SK-N-SH (cell line): ENCODE measurements around the gene FIZ1.

Experiments
- FOXJ3 ChIP-seq: sonication (generic); formaldehyde crosslinking; IDR thresholded peaks from 2 replicates; pipeline ENCODE4 v1.5.1; 2020; ENCODE audit warnings: mild to moderate bottlenecking, missing genetic modification reagents
- GATA2 ChIP-seq: sonication (generic); formaldehyde crosslinking; IDR thresholded peaks from 2 replicates; pipeline ENCODE4 v1.5.0; 2020; ENCODE audit warnings: mild to moderate bottlenecking, missing genetic modification reagents
- POLR2AphosphoS5 ChIP-seq: IDR thresholded peaks from 2 replicates; pipeline ENCODE4 v1.6.1; 2012; ENCODE audit warnings: low read depth, low read length
- RCOR1 ChIP-seq: fragments of 150-350 bp; IDR thresholded peaks from 2 replicates; pipeline ENCODE4 v1.6.1; 2017; ENCODE audit warnings: antibody characterized with exemption, low read length
- TEAD4 ChIP-seq: IDR thresholded peaks from 2 replicates; pipeline ENCODE4 v1.4.0; 2012; ENCODE audit warnings: mild to moderate bottlenecking, borderline replicate concordance; ENCODE audit not compliant: insufficient read depth
- YY1 ChIP-seq: IDR thresholded peaks from 2 replicates; pipeline ENCODE4 v1.4.0; 2012; ENCODE audit warnings: low read depth, mild to moderate bottlenecking
- TF ChIP-seq, protein P1 (sequence below): fragments of 200-600 bp; sonication (generic); IDR thresholded peaks from 2 replicates; pipeline ENCODE4 v1.6.1; 2017; ENCODE audit warnings: antibody characterized with exemption, mild to moderate bottlenecking, moderate library complexity
- TF ChIP-seq, protein P2 (sequence below): IDR thresholded peaks from 2 replicates; pipeline ENCODE4 v1.4.0; 2012; ENCODE audit warnings: low read depth
- TF ChIP-seq, protein P3 (sequence below): IDR thresholded peaks from 2 replicates; pipeline ENCODE4 v1.6.1; 2012; ENCODE audit warnings: mild to moderate bottlenecking, low read depth, low read length, moderate library complexity

DNA sequence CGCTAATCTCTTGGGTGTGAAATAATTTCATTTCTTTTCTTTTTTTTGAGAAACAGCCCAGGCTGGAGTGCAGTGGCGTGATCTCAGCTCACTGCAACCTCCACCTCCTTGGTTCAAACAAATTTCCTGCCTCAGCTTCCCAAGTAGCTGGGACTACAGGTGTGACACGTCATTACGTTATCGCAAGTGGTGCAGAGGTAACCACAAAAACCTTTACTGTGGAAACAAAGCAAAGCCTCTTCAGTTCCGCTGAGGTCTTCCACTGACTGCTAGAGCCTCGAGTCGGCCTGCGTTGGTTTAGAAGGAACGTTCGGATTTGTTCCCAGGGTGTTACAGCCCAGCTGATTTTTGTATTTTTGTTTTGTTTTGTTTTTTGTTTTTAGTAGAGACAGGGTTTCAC is 27.0 kb upstream of the FIZ1 start:
- no peak for TF ChIP-seq FOXJ3
- TF ChIP-seq, protein P1, sequence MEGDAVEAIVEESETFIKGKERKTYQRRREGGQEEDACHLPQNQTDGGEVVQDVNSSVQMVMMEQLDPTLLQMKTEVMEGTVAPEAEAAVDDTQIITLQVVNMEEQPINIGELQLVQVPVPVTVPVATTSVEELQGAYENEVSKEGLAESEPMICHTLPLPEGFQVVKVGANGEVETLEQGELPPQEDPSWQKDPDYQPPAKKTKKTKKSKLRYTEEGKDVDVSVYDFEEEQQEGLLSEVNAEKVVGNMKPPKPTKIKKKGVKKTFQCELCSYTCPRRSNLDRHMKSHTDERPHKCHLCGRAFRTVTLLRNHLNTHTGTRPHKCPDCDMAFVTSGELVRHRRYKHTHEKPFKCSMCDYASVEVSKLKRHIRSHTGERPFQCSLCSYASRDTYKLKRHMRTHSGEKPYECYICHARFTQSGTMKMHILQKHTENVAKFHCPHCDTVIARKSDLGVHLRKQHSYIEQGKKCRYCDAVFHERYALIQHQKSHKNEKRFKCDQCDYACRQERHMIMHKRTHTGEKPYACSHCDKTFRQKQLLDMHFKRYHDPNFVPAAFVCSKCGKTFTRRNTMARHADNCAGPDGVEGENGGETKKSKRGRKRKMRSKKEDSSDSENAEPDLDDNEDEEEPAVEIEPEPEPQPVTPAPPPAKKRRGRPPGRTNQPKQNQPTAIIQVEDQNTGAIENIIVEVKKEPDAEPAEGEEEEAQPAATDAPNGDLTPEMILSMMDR = no peak
- no peak for TF ChIP-seq RCOR1
- TF ChIP-seq YY1 = no peak
- TF ChIP-seq, protein P2, sequence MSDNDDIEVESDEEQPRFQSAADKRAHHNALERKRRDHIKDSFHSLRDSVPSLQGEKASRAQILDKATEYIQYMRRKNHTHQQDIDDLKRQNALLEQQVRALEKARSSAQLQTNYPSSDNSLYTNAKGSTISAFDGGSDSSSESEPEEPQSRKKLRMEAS = no peak
- TF ChIP-seq GATA2 = no peak
- no peak for TF ChIP-seq TEAD4
- TF ChIP-seq, protein P3, sequence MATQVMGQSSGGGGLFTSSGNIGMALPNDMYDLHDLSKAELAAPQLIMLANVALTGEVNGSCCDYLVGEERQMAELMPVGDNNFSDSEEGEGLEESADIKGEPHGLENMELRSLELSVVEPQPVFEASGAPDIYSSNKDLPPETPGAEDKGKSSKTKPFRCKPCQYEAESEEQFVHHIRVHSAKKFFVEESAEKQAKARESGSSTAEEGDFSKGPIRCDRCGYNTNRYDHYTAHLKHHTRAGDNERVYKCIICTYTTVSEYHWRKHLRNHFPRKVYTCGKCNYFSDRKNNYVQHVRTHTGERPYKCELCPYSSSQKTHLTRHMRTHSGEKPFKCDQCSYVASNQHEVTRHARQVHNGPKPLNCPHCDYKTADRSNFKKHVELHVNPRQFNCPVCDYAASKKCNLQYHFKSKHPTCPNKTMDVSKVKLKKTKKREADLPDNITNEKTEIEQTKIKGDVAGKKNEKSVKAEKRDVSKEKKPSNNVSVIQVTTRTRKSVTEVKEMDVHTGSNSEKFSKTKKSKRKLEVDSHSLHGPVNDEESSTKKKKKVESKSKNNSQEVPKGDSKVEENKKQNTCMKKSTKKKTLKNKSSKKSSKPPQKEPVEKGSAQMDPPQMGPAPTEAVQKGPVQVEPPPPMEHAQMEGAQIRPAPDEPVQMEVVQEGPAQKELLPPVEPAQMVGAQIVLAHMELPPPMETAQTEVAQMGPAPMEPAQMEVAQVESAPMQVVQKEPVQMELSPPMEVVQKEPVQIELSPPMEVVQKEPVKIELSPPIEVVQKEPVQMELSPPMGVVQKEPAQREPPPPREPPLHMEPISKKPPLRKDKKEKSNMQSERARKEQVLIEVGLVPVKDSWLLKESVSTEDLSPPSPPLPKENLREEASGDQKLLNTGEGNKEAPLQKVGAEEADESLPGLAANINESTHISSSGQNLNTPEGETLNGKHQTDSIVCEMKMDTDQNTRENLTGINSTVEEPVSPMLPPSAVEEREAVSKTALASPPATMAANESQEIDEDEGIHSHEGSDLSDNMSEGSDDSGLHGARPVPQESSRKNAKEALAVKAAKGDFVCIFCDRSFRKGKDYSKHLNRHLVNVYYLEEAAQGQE = no peak
- no peak for TF ChIP-seq POLR2AphosphoS5
